IMR-90 (cell line): ENCODE data around the gene GPBAR1. TPM values are rescaled to one million over a fixed set of nuclear protein-coding genes. Genes with fewer than 3 reads are reported as not detected.

Experiments
- ATAC-seq: fragments of 200-7000 bp; cut with Tn5 transposase; 2 replicates; pipeline ENCODE4 v1.9.1; 2020; ENCODE audit warnings: low read depth, mild to moderate bottlenecking, moderate library complexity
- BruUV-seq: library from RNA; stranded (reverse); fragments of 400-500 nt; replicated peaks from 2 replicates; lab custom pipeline; 2021; lab: Mats Ljungman, UMichigan
- CTCF ChIA-PET: fragments of 300-600 bp; formaldehyde crosslinking; extraction: SDS; loops from one replicate; lab custom pipeline; 2021; ENCODE audit warnings: antibody characterized with exemption; lab: Yijun Ruan, JAX
- POLR2A ChIA-PET: fragments of 300-600 bp; sonication (Branson Sonifier 250); formaldehyde crosslinking; loops from one replicate; lab custom pipeline; 2022; ENCODE audit warnings: antibody characterized with exemption; ENCODE audit not compliant: unreplicated experiment; lab: Charles Lee
- DNase-seq: peaks from one replicate; pipeline ENCODE4 v3.0.0; 2013
- H2AFZ ChIP-seq: replicated peaks from 2 replicates; pipeline ENCODE3; 2013; ENCODE audit warnings: low read length, mild to moderate bottlenecking; ENCODE audit not compliant: poor library complexity
- H2AK5ac ChIP-seq: 2 replicates; pipeline ENCODE4 v1.6.1; 2013; ENCODE audit warnings: low read depth, low read length, inconsistent platforms
- H2AK9ac ChIP-seq: replicated peaks from 2 replicates; pipeline ENCODE3; 2013; ENCODE audit warnings: mild to moderate bottlenecking, low read depth, low read length, moderate library complexity; ENCODE audit not compliant: poor library complexity
- H2BK120ac ChIP-seq: 2 replicates; pipeline ENCODE4 v1.6.1; 2013; ENCODE audit warnings: low read depth, low read length, inconsistent platforms
- H2BK15ac ChIP-seq: 3 replicates; pipeline ENCODE4 v1.6.1; 2013; ENCODE audit warnings: low read depth, low read length, inconsistent platforms
- H2BK20ac ChIP-seq: 2 replicates; pipeline ENCODE4 v1.6.1; 2013; ENCODE audit warnings: low read depth, mild to moderate bottlenecking, inconsistent platforms, low read length, moderate library complexity
- H2BK5ac ChIP-seq: 2 replicates; pipeline ENCODE4 v1.6.1; 2013; ENCODE audit warnings: mild to moderate bottlenecking, low read depth, low read length, inconsistent platforms; ENCODE audit not compliant: poor library complexity, severe bottlenecking
- H3K14ac ChIP-seq: replicated peaks from 2 replicates; pipeline ENCODE4 v1.6.1; 2013; ENCODE audit warnings: low read depth, low read length, inconsistent platforms
- H3K18ac ChIP-seq: 2 replicates; pipeline ENCODE4 v1.6.1; 2013; ENCODE audit warnings: low read depth, low read length, control low read depth
- H3K23ac ChIP-seq: 2 replicates; pipeline ENCODE4 v1.6.1; 2013; ENCODE audit warnings: low read depth, low read length, inconsistent platforms
- H3K27ac ChIP-seq: 2 replicates; pipeline ENCODE4 v1.5.1; 2013; ENCODE audit warnings: mild to moderate bottlenecking, control low read depth, low read length; ENCODE audit not compliant: insufficient read depth
- H3K27me3 ChIP-seq: 2 replicates; pipeline ENCODE4 v1.6.1; 2013; ENCODE audit warnings: low read length; ENCODE audit not compliant: control insufficient read depth, insufficient read depth
- H3K36me3 ChIP-seq: 2 replicates; pipeline ENCODE4 v1.6.1; 2013; ENCODE audit warnings: low read length, mixed read lengths; ENCODE audit not compliant: control insufficient read depth, insufficient read depth
- H3K4ac ChIP-seq: 2 replicates; pipeline ENCODE4 v1.6.1; 2013; ENCODE audit warnings: low read depth, low read length, inconsistent platforms
- H3K4me1 ChIP-seq: 2 replicates; pipeline ENCODE4 v1.6.1; 2013; ENCODE audit warnings: low read length, mixed read lengths; ENCODE audit not compliant: control insufficient read depth, insufficient read depth
- H3K4me2 ChIP-seq: 2 replicates; pipeline ENCODE4 v1.6.1; 2013; ENCODE audit warnings: low read depth, mild to moderate bottlenecking, control low read depth, low read length, moderate library complexity
- H3K4me3 ChIP-seq: 2 replicates; pipeline ENCODE4 v1.5.1; 2013; ENCODE audit warnings: low read depth, mild to moderate bottlenecking, control low read depth, low read length, moderate library complexity; ENCODE audit not compliant: insufficient read depth
- H3K56ac ChIP-seq: 2 replicates; pipeline ENCODE4 v1.6.1; 2013; ENCODE audit warnings: low read length, inconsistent platforms; ENCODE audit not compliant: insufficient read depth; ENCODE audit errors: extremely low read depth
- H3K79me1 ChIP-seq, 2 experiments: 2 replicates each; pipeline ENCODE4 v1.6.1; 2013; ENCODE audit warnings: low read length in 2 of 2, inconsistent platforms in 1 of 2, low read depth in 1 of 2
- H3K9ac ChIP-seq: 2 replicates; pipeline ENCODE4 v1.6.1; 2013; ENCODE audit warnings: low read depth, low read length, control low read depth
- H3K9me1 ChIP-seq: 2 replicates; pipeline ENCODE4 v1.6.1; 2013; ENCODE audit warnings: low read length, inconsistent platforms; ENCODE audit not compliant: insufficient read depth
- H3K9me3 ChIP-seq: 2 replicates; pipeline ENCODE4 v1.6.1; 2013; ENCODE audit warnings: low read length; ENCODE audit not compliant: control insufficient read depth, insufficient read depth
- H4K20me1 ChIP-seq: 2 replicates; pipeline ENCODE4 v1.6.1; 2013; ENCODE audit warnings: low read length, inconsistent platforms; ENCODE audit not compliant: insufficient read depth
- H4K5ac ChIP-seq: 2 replicates; pipeline ENCODE4 v1.6.1; 2013; ENCODE audit warnings: mild to moderate bottlenecking, low read depth, low read length, control low read depth
- H4K8ac ChIP-seq, 2 experiments: 2 replicates each; pipeline ENCODE4 v1.6.1; 2013; ENCODE audit warnings: low read depth in 2 of 2, low read length in 2 of 2, control low read depth in 1 of 2, inconsistent platforms in 1 of 2
- H4K91ac ChIP-seq: 2 replicates; pipeline ENCODE4 v1.6.1; 2013; ENCODE audit warnings: low read depth, low read length, inconsistent platforms; ENCODE audit not compliant: insufficient read depth
- FOS ChIP-seq: fragments of 150-350 bp; IDR thresholded peaks from 2 replicates; pipeline ENCODE4 v1.6.1; 2016; ENCODE audit warnings: low read depth, low read length
- MAFK ChIP-seq: IDR thresholded peaks from 2 replicates; pipeline ENCODE4 v1.6.1; 2012; ENCODE audit warnings: low read depth, low read length, improper control_type of control experiment
- MAZ ChIP-seq: IDR thresholded peaks from 2 replicates; pipeline ENCODE4 v1.6.1; 2012; ENCODE audit warnings: low read depth, mild to moderate bottlenecking, low read length, improper control_type of control experiment, moderate library complexity, borderline replicate concordance
- MXI1 ChIP-seq: IDR thresholded peaks from 2 replicates; pipeline ENCODE4 v1.6.1; 2012; ENCODE audit warnings: low read depth, mild to moderate bottlenecking, low read length, moderate library complexity, borderline replicate concordance
- NFE2L2 ChIP-seq: fragments of 150-350 bp; IDR thresholded peaks from 2 replicates; pipeline ENCODE4 v1.6.1; 2016; ENCODE audit warnings: low read depth, mild to moderate bottlenecking, low read length
- POLR2A ChIP-seq: IDR thresholded peaks from 2 replicates; pipeline ENCODE4 v1.6.1; 2012; ENCODE audit warnings: mild to moderate bottlenecking, low read depth, low read length
- RCOR1 ChIP-seq: IDR thresholded peaks from 2 replicates; pipeline ENCODE4 v1.6.1; 2012; ENCODE audit warnings: mild to moderate bottlenecking, low read length, improper control_type of control experiment; ENCODE audit not compliant: insufficient replicate concordance
- RFX5 ChIP-seq: IDR thresholded peaks from 2 replicates; pipeline ENCODE4 v1.8.0; 2012; ENCODE audit warnings: low read depth, mild to moderate bottlenecking, low read length, moderate library complexity
- SMC3 ChIP-seq: fragments of 150-350 bp; IDR thresholded peaks from 2 replicates; pipeline ENCODE4 v1.6.1; 2016; ENCODE audit warnings: low read depth, mild to moderate bottlenecking, antibody characterized with exemption, low read length, moderate library complexity
- WGBS, 2 experiments: methylation state at CpG; one replicate each; pipeline versions ENCODE4 v1.1.5 to v1.1.7; 2013; ENCODE audit warnings: missing lambda C conversion rate in 2 of 2; ENCODE audit not compliant: insufficient read length in 1 of 2; ENCODE audit errors: extremely low coverage in 2 of 2; 5-methylcytosine and 5-hydroxymethylcytosine counted together
- dilution Hi-C: fragments of 300-500 bp; cut with HindIII; formaldehyde crosslinking; loops from one replicate; pipeline ENCODE4 v1.14.3; 2018; ENCODE audit warnings: low sequenced_read_pairs; ENCODE audit not compliant: unreplicated experiment
- in situ Hi-C: fragments of 300-500 bp; cut with MboI; formaldehyde crosslinking; loops from 3 replicates; pipeline ENCODE4 v1.14.3; 2019; ENCODE audit warnings: low sequenced_read_pairs, inconsistent platforms, mixed read lengths
- intact Hi-C: fragments of 100-400 bp; cut with micrococcal nuclease; formaldehyde crosslinking; loops from 2 replicates; pipeline ENCODE4 v1.10.0; 2022
- polyA plus RNA-seq, 3 experiments: library from polyadenylated mRNA; depleted of rRNA; stranded (reverse); fragments of >200 nt; gene quantifications; 2 replicates each; pipeline ENCODE4 v1.2.3, GENCODE V29; 2012; ENCODE audit warnings: low replicate concordance in 1 of 3
- total RNA-seq: library from RNA; depleted of rRNA; stranded (reverse); fragments of >200 nt; gene quantifications from 2 replicates; pipeline ENCODE4 v1.2.3, GENCODE V29; 2012
- TF ChIP-seq, protein P1 (sequence below): conservative IDR thresholded peaks from 2 replicates; pipeline ENCODE4 v1.5.1; 2012; ENCODE audit warnings: mild to moderate bottlenecking, low read depth, low read length, improper control_type of control experiment
- TF ChIP-seq, protein P2 (sequence below): fragments of 150-350 bp; IDR thresholded peaks from 2 replicates; pipeline ENCODE4 v1.6.1; 2016; ENCODE audit warnings: low read depth, mild to moderate bottlenecking, low read length, moderate library complexity, borderline replicate concordance

GPBAR1 gene
- total and polyA plus RNA-seq, 2 of the 4 experiments (the other 2 are of a cell fraction) = under 0.01 to 0.21 TPM

DNA sequence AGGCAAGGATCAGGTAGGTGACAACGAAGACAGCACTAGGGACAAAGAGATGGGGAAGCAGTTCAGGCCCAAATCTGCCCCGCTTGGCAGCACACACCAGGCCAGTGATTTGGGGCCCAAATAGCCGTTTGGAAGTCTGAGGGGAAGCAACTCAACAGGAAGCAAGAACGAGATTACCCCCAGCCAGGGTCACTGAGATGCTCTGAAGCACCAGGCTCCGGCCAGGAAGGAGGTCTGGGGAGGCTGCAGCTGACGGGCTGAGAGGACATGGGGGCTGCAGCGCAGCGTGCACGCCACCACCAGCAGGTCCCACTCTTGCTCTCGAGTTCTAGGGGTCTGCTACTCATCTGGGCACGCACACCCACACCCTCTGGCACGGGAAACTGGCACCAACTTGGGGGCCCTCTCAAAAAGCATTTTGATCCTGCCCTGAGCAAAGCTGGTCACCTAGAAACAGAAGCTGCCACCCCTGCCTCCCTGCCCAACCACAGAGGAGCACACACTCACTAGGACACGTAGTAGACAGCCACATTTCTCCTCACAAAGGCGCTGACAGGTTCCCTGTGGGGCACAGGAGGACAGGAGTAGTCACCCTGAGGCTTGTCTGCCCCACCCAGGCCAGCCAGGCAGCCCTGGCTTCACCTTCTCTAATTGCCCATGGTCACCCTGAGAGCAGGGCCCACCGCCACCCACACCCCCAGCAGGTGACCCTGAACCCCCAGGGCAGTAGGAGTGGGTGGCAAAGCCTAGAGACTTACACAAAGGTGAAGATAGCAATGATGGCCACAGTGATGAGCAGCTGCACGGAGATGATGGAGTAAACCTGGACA lies 17.9 kb downstream of the GPBAR1 start:
- peaks cover 5 to 83% of the 10 kb centered on the region in 2 experiments for H3K79me1 ChIP-seq
- in situ Hi-C loops (loop anchor here (10.0 kb wide), 1 partner anchor 116 kb away; the partner anchor contains the start of gene CTDSP1), dilution Hi-C loops (no loop called here), intact Hi-C loops (loop anchor here (10.0 kb wide), 1 partner anchor 286 kb away; the partner anchor contains the start of genes CNOT9 and USP37)
- H3K9ac ChIP-seq = no peak overlapping the region
- H3K9me1 ChIP-seq = no peaks in the 10 kb centered on the region
- H2BK20ac ChIP-seq = no peak overlapping the region
- ChIA-PET POLR2A (interaction anchor here (0.7 kb wide), 1 partner anchor 8 kb away, joined by 3 read pairs; no protein-coding TSS in a partner anchor), CTCF (no interaction called here)
- no peak overlapping the region for H4K91ac ChIP-seq
- H4K8ac ChIP-seq = no peak overlapping the region
- no peak overlapping the region for H3K56ac ChIP-seq
- WGBS, 2 experiments = 76% methylated on average over 4 of the region's 16 CpGs; no CpG with 5 or more reads in 1 of the 2 experiments
- BruUV-seq = no TSS peak
- no peak overlapping the region for H2AK5ac ChIP-seq
- no peak overlapping the region for H3K4me2 ChIP-seq
- H3K36me3 ChIP-seq = peaks cover 71% of the 10 kb centered on the region
- no peak overlapping the region for H3K27ac ChIP-seq
- H3K18ac ChIP-seq = no peak overlapping the region
- H2BK15ac ChIP-seq = no peak overlapping the region
- DNase-seq (no peak), ATAC-seq (no peak)
- no peak overlapping the region for H2AK9ac ChIP-seq
- no peaks in the 10 kb centered on the region for H3K9me3 ChIP-seq
- no peaks in the 10 kb centered on the region for H3K27me3 ChIP-seq
- H2BK5ac ChIP-seq = no peak overlapping the region
- no peak overlapping the region for H3K4me3 ChIP-seq
- H4K20me1 ChIP-seq = peaks cover 14% of the 10 kb centered on the region
- H2AFZ ChIP-seq = no peak overlapping the region
- no peak overlapping the region for H2BK120ac ChIP-seq
- peaks cover 18% of the 10 kb centered on the region for H3K4me1 ChIP-seq
- H3K4ac ChIP-seq = no peak overlapping the region
- TF ChIP-seq, protein P1, sequence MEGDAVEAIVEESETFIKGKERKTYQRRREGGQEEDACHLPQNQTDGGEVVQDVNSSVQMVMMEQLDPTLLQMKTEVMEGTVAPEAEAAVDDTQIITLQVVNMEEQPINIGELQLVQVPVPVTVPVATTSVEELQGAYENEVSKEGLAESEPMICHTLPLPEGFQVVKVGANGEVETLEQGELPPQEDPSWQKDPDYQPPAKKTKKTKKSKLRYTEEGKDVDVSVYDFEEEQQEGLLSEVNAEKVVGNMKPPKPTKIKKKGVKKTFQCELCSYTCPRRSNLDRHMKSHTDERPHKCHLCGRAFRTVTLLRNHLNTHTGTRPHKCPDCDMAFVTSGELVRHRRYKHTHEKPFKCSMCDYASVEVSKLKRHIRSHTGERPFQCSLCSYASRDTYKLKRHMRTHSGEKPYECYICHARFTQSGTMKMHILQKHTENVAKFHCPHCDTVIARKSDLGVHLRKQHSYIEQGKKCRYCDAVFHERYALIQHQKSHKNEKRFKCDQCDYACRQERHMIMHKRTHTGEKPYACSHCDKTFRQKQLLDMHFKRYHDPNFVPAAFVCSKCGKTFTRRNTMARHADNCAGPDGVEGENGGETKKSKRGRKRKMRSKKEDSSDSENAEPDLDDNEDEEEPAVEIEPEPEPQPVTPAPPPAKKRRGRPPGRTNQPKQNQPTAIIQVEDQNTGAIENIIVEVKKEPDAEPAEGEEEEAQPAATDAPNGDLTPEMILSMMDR = no peak
- TF ChIP-seq FOS = no peak
- no peak for TF ChIP-seq MAZ
- no peak for TF ChIP-seq POLR2A
- TF ChIP-seq, protein P2, sequence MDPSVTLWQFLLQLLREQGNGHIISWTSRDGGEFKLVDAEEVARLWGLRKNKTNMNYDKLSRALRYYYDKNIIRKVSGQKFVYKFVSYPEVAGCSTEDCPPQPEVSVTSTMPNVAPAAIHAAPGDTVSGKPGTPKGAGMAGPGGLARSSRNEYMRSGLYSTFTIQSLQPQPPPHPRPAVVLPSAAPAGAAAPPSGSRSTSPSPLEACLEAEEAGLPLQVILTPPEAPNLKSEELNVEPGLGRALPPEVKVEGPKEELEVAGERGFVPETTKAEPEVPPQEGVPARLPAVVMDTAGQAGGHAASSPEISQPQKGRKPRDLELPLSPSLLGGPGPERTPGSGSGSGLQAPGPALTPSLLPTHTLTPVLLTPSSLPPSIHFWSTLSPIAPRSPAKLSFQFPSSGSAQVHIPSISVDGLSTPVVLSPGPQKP = no peak
- TF ChIP-seq RCOR1 = no peak
- no peak for TF ChIP-seq MAFK
- no peak for TF ChIP-seq NFE2L2
- no peak for TF ChIP-seq SMC3
- TF ChIP-seq RFX5 = no peak
- no peak for TF ChIP-seq MXI1
- H4K5ac ChIP-seq = no peak overlapping the region
- no peak overlapping the region for H3K23ac ChIP-seq
- H3K14ac ChIP-seq = no peak overlapping the region
